Mammary epithelial cell (primary cell): ENCODE data around the gene DGCR2.

Experiments used
- CTCF ChIP-seq, 2 donors: IDR thresholded peaks in 1 of 2; conservative IDR thresholded peaks in 1 of 2; 2 replicates each; pipeline ENCODE4 v1.5.1; 2011 to 2012; ENCODE audit warnings: inconsistent platforms in 2 of 2, low read length in 2 of 2, mild to moderate bottlenecking in 2 of 2, control low read depth in 1 of 2, low read depth in 1 of 2; ENCODE audit not compliant: insufficient read depth in 1 of 2; ENCODE audit errors: extremely low read depth in 1 of 2
- EZH2 ChIP-seq: IDR thresholded peaks from 2 replicates; pipeline ENCODE4 v1.6.1; 2012; ENCODE audit warnings: low read length, inconsistent platforms, borderline replicate concordance

GRCh38 chr22:19092725-19093124 is 29.5 kb downstream of the DGCR2 start:
- TF ChIP-seq CTCF (conservative IDR thresholded peaks at IDR 0.05 in 1 of 2, IDR thresholded peaks at IDR 0.05 in 1 of 2; ENCODE audit: extremely low read depth in 1 of 2, insufficient read depth in 1 of 2, low read depth in 1 of 2, low read length in 2 of 2) (no peak), EZH2 (no peak)
